ENCODE measurements around the gene PRR35.

GRCh38 chr16:533391-534123, 26.6 kb upstream of the PRR35 start:
- TF ChIP-seq CTCF (IDR thresholded peaks at IDR 0.05; ENCODE audit: low read length) (no peak), EZH2 (IDR thresholded peaks at IDR 0.05; ENCODE audit: borderline replicate concordance, low read length) (no peak)

All from OCI-LY1 (cell line).